Liver (tissue), 9 donors: Measurements from ENCODE around the gene LRRC15. TPM values are rescaled to one million over a fixed set of nuclear protein-coding genes. Genes with fewer than 3 reads are reported as not detected.

Source experiments
- DNase-seq: peaks from one replicate; pipeline ENCODE4 v3.0.0-alpha.2; 2017; ENCODE audit warnings: low spot score
- H3K27ac ChIP-seq, 2 donors: one replicate each; pipeline ENCODE4 v1.7.0; 2013; ENCODE audit warnings: inconsistent platforms in 2 of 2, low read length in 2 of 2, control low read depth in 1 of 2, low read depth in 1 of 2, mild to moderate bottlenecking in 1 of 2
- H3K27me3 ChIP-seq, 4 donors: one replicate each; pipeline versions ENCODE4 v1.6.1 to v1.7.0; 2013; ENCODE audit warnings: low read length in 3 of 4, inconsistent platforms in 1 of 4, mild to moderate bottlenecking in 1 of 4, moderate library complexity in 1 of 4; ENCODE audit not compliant: control insufficient read depth in 4 of 4, insufficient read depth in 4 of 4
- H3K36me3 ChIP-seq, 4 donors: one replicate each; pipeline versions ENCODE4 v1.6.1 to v1.7.0; 2013; ENCODE audit warnings: low read length in 3 of 4, mild to moderate bottlenecking in 3 of 4, low read depth in 1 of 4, moderate library complexity in 1 of 4; ENCODE audit not compliant: control insufficient read depth in 4 of 4, insufficient read depth in 3 of 4
- H3K4me1 ChIP-seq, 4 donors: one replicate each; pipeline versions ENCODE4 v1.6.1 to v1.7.0; 2013; ENCODE audit warnings: low read length in 3 of 4, mild to moderate bottlenecking in 3 of 4, moderate library complexity in 1 of 4; ENCODE audit not compliant: control insufficient read depth in 4 of 4, insufficient read depth in 4 of 4
- H3K4me3 ChIP-seq, 3 donors: one replicate each; pipeline versions ENCODE4 v1.6.1 to v1.7.0; 2013; ENCODE audit warnings: low read length in 3 of 3, control low read depth in 1 of 3, low read depth in 1 of 3, mild to moderate bottlenecking in 1 of 3
- H3K9ac ChIP-seq, 2 donors: one replicate each; pipeline ENCODE4 v1.7.0; 2013; ENCODE audit warnings: low read length in 2 of 2, mild to moderate bottlenecking in 2 of 2, moderate library complexity in 2 of 2, control low read depth in 1 of 2, low read depth in 1 of 2
- H3K9me3 ChIP-seq, 4 donors: one replicate each; pipeline versions ENCODE4 v1.6.1 to v1.7.0; 2013; ENCODE audit warnings: low read length in 3 of 4; ENCODE audit not compliant: control insufficient read depth in 4 of 4
- ATF3 ChIP-seq: IDR thresholded peaks from 2 replicates; pipeline ENCODE4 v1.6.1; 2016; ENCODE audit warnings: antibody characterized with exemption
- CTCF ChIP-seq: fragments of 150-350 bp; IDR thresholded peaks from 2 replicates; pipeline ENCODE4 v1.5.1; 2017; ENCODE audit warnings: improper control_type of control experiment, low read depth, low read length; ENCODE audit not compliant: missing input control
- EGR1 ChIP-seq, 2 donors: IDR thresholded peaks; 2 replicates each; pipeline ENCODE4 v1.6.1; 2016 to 2018; ENCODE audit warnings: antibody characterized with exemption in 2 of 2, low read depth in 2 of 2
- FOXA1 ChIP-seq: IDR thresholded peaks from 2 replicates; pipeline ENCODE4 v1.6.1; 2016; ENCODE audit warnings: antibody characterized with exemption
- FOXA2 ChIP-seq: IDR thresholded peaks from 2 replicates; pipeline ENCODE4 v1.6.1; 2016; ENCODE audit warnings: antibody characterized with exemption
- GABPA ChIP-seq, 2 donors: IDR thresholded peaks in 1 of 2; conservative IDR thresholded peaks in 1 of 2; 2 replicates each; pipeline ENCODE4 v1.6.1; 2016; ENCODE audit warnings: antibody characterized with exemption in 2 of 2, mild to moderate bottlenecking in 1 of 2, moderate library complexity in 1 of 2
- HNF4A ChIP-seq, 2 donors: conservative IDR thresholded peaks; 2 replicates each; pipeline ENCODE4 v1.6.1; 2016; ENCODE audit warnings: antibody characterized with exemption in 2 of 2, mild to moderate bottlenecking in 2 of 2
- HNF4G ChIP-seq: IDR thresholded peaks from 2 replicates; pipeline ENCODE4 v1.6.1; 2016; ENCODE audit warnings: antibody characterized with exemption
- JUND ChIP-seq, 2 donors: IDR thresholded peaks; 2 replicates each; pipeline ENCODE4 v1.6.1; 2016; ENCODE audit warnings: antibody characterized with exemption in 2 of 2
- MAX ChIP-seq: IDR thresholded peaks from 2 replicates; pipeline ENCODE4 v1.6.1; 2016; ENCODE audit warnings: antibody characterized with exemption
- NR2F2 ChIP-seq: IDR thresholded peaks from 2 replicates; pipeline ENCODE4 v1.6.1; 2016; ENCODE audit warnings: antibody characterized with exemption
- RAD21 ChIP-seq, 2 donors: IDR thresholded peaks; 2 replicates each; pipeline ENCODE4 v1.6.1; 2016; ENCODE audit warnings: antibody characterized with exemption in 2 of 2, mild to moderate bottlenecking in 2 of 2
- RXRA ChIP-seq, 2 donors: IDR thresholded peaks; 2 replicates each; pipeline ENCODE4 v1.6.1; 2017 to 2018; ENCODE audit warnings: antibody characterized with exemption in 2 of 2, mild to moderate bottlenecking in 1 of 2
- TAF1 ChIP-seq: conservative IDR thresholded peaks from 2 replicates; pipeline ENCODE4 v1.6.1; 2016; ENCODE audit warnings: antibody characterized with exemption, mild to moderate bottlenecking
- YY1 ChIP-seq: IDR thresholded peaks from 2 replicates; pipeline ENCODE4 v1.6.1; 2016; ENCODE audit warnings: antibody characterized with exemption, mild to moderate bottlenecking
- ZBTB33 ChIP-seq: IDR thresholded peaks from 2 replicates; pipeline ENCODE4 v1.6.1; 2016; ENCODE audit warnings: antibody characterized with exemption
- WGBS: extraction: QIAGEN DNeasy Blood & Tissue Kit; methylation state at CpG from one replicate; pipeline ENCODE4 v1.1.7; 2013; 5-methylcytosine and 5-hydroxymethylcytosine counted together
- polyA plus RNA-seq, 2 donors: library from polyadenylated mRNA; stranded (reverse) in 1 of 2; unstranded in 1 of 2; fragments of 200-250 nt in 1 of 2; fragments of >200 nt in 1 of 2; fragmentation: Nextera tagmentation in 1 of 2; extraction: Ambion mirVana in 1 of 2; gene quantifications; one replicate each; pipeline versions ENCODE4 v1.2.1 to v1.2.3, GENCODE V29; 2013 to 2015
- total RNA-seq, 2 donors: library from RNA; depleted of rRNA; stranded (reverse); fragments of >200 nt; gene quantifications; one replicate each; pipeline ENCODE4 v1.2.3, GENCODE V29; 2014
- donor health status: healthy.
- donor health status: healthy.
- donor health status: healthy.
- donor health status: healthy.
- donor health status: healthy.

The LRRC15 gene
- total and polyA plus RNA-seq, 4 donors = 0.03 to 0.08 (median 0.05) TPM; not detected in 1

GRCh38 chr3:194405766-194406165 is 36.2 kb upstream of the LRRC15 start (continued):
- no peak for TF ChIP-seq CTCF
- TF ChIP-seq JUND (IDR thresholded peaks at IDR 0.05) = no peak
- TF ChIP-seq ATF3 = no peak
- no peak for TF ChIP-seq EGR1 (IDR thresholded peaks at IDR 0.05; ENCODE audit: low read depth in 2 of 2)

GRCh38 chr3:194404365-194405140 is 35.0 kb upstream of the LRRC15 start:
- Histone ChIP-seq H3K4me1 (no peaks in the 10 kb centered on the region), H3K9ac (no peak overlapping the region), H3K27ac (no peak overlapping the region), H3K4me3 (no peak overlapping the region), H3K36me3 (peaks cover 2 to 16% (median 12%) of the 10 kb centered on the region in 4 donors), H3K9me3 (no peaks in the 10 kb centered on the region), H3K27me3 (no peaks in the 10 kb centered on the region)
- 45% methylated on average over 10 of the region's 10 CpGs for WGBS
- TF ChIP-seq FOXA1 = no peak
- TF ChIP-seq RAD21 (IDR thresholded peaks at IDR 0.05) = peak; percentile 83 to 86
- TF ChIP-seq NR2F2 = no peak
- no peak for TF ChIP-seq MAX
- no peak for TF ChIP-seq ZBTB33
- TF ChIP-seq CTCF = peak; percentile 64
- TF ChIP-seq YY1 = no peak
- TF ChIP-seq HNF4G = no peak
- no peak for TF ChIP-seq ATF3
- no peak for DNase-seq

GRCh38 chr3:194401868-194402329 is 32.4 kb upstream of the LRRC15 start:
- 89% methylated on average over 8 of the region's 8 CpGs for WGBS
- Histone ChIP-seq H3K27ac (no peak overlapping the region), H3K9me3 (no peaks in the 10 kb centered on the region), H3K4me1 (peaks cover 3 to 17% (median 11%) of the 10 kb centered on the region in 4 donors), H3K9ac (no peak overlapping the region), H3K36me3 (peaks cover 0 to 8% (median 4%) of the 10 kb centered on the region in 4 donors), H3K27me3 (no peaks in the 10 kb centered on the region), H3K4me3 (no peak overlapping the region)
- DNase-seq = no peak
- TF ChIP-seq TAF1 = no peak
- TF ChIP-seq FOXA1 = no peak
- no peak for TF ChIP-seq NR2F2
- no peak for TF ChIP-seq EGR1 (IDR thresholded peaks at IDR 0.05; ENCODE audit: low read depth in 2 of 2)
- TF ChIP-seq HNF4A (conservative IDR thresholded peaks at IDR 0.05) = no peak
- no peak for TF ChIP-seq FOXA2
- no peak for TF ChIP-seq RXRA (IDR thresholded peaks at IDR 0.05)
- no peak for TF ChIP-seq GABPA (IDR thresholded peaks at IDR 0.05 in 1 of 2, conservative IDR thresholded peaks at IDR 0.05 in 1 of 2)
- no peak for TF ChIP-seq YY1
- TF ChIP-seq CTCF = no peak
